HS-5 (cell line): Measurements from ENCODE around the gene RFX4.

Source experiments
- DNase-seq: peaks from one replicate; pipeline ENCODE4 v3.0.0-alpha.2; 2012; ENCODE audit warnings: low read depth

The RFX4 gene

DNA sequence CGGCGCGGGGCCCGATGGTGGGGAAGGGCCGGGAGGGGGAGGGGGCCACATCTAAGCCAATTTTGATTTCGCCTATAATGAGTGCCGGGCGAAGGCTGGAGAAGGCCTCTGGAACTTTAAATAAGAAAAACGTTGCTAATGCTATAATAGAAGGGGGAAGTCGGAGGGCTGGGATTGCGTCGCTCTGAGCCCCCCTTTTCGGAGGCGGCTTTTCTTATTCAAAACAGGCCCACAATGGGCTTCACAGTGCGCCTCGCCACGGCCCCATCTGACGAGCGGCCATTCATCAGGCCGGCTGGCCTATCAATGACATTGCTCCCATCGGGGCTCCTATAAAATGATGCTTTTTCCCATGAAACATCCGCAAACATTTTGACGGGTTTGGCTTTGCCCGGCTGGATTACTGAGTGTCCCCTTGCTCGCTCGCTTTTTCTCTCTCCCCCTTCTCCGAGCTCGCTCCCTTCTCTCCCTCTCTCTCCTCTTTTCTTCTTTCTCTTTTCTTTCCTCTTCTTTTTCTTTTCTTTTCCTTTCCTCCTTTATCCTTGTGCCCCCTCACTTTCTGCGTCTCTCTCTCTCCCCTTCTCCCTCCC lies at the start of gene RFX4:
Gene RFX4, plus strand, starts transcription at position 364 of the 590 bp plus-strand sequence. CDS start 317 bp downstream, outside the sequence.
- no peak for DNase-seq

DNA sequence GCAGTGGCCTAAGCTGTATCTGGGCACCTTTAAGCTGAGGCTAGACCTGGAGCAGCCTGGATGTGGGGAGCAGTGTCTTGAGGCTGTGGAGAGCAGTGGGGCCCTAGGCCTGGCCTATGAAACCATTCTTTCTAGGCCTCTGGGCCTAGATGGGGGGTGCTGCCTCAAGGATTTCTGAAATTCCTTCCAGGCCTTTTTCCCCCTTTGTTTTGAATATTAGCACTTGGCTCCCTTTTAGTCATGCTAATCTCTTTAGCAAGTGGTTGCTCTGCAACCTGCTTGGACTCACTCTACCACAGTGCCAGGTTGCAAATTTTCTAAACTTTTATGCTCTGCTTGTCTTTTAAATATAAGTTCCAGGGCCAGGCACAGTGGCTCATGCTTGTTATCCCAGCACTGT lies 41.6 kb upstream of the RFX4 start:
- DNase-seq, result no peak

DNA sequence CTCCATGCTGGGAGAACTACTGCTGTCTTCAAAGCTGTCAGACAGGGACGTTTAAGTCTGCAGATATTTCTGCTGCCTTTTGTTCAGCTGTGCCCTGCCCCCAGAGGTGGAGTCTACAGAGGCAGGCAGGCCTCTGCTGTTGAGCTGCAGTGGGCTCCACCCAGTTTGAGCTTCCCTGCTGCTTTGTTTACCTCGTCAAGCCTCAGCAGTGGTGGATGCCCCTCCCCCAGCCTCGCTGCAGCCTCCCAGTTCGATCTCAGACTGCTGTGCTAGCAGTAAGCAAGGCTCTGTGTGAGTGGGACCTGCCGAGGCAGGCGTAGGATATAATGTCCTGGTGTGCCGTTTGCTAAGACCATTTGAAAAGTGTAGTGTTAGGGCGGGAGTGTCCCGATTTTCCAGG lies 31.4 kb upstream of the RFX4 start:
- no peak for DNase-seq

DNA sequence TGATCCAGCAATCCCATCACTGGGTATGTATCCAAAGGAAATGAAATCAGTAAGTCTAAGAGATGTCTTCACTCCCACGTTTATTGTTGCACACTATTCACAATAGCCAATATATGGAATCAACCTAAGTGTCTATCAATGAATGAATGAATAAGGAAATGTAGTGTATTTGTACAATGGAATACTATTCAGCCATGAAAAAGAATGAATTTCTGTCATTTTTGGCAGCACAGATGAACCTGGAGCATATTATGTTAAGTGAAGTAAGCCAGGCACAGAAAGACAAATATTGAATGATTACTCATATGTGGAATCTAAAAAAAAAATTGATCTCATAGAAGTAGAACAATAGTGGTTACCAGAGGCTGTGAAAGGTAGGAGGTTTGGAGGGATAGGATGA lies 30.6 kb upstream of the RFX4 start:
- no peak for DNase-seq

DNA sequence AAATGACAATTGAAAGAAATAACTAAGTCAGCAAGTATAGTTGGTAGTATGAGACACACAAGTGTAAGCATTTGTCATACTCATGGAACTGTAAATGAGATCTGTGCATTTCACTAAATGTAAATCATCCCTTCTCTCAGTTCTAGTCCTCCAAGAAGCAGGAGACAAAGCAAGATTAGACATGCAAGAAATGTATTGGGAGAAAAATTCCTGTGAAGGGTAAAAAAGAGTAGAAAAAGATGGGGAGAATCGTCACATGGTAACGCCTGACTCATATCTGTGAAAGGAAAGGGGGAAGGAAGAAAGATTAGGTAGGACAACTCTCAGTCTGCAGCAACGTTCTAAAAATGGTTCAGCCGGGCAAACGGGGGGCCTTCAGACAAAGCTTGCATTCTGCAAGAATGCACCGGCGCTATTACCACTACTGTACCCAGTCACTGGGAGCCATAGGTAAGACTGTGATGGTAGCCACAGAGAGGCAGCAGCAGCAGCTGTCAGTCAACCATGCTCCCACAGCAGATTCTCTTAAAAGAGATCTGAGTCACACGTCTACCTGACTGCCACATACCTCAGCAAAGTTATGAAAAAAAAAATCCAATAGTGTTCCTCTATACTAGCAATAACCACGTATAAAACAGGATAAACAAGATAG lies 18.0 kb upstream of the RFX4 start:
- DNase-seq, result no peak

DNA sequence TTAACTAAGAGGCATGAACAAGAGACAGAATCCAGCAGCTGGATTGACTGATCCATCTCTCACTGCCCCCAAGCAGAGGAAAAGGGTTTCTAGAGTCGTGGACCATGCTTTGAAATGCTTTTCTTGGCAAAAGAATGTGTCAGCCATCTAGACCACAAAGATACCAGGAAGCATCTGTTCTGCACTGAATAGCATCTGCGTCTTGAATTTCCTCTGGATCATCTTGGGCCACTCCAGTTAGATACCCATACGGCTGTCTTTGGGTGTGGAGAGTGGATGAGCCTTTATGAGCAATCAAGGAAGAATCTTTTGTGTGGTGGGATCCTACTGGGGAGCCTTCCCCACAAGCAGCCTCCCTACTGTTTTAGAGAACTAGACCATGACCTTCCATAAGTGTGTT lies 16.0 kb upstream of the RFX4 start:
- no peak for DNase-seq

DNA sequence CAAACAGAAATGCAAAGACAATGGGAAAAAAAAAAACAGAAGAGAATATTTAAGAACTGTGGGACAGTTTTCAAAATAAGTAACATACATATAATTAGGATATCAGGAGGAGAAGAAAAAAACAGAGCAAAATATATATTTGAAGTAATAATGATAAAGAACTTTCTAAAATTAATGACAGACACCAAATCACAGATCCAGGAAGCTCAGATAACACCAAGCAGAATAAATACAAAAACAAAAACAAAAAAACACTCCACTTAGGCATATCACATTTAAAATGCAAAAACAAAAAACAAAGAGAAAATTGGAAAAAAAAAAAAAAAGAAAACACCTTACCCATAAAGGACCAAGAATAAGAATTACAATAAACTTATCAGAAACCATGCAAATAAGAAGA lies 9.6 kb upstream of the RFX4 start:
- no peak for DNase-seq

DNA sequence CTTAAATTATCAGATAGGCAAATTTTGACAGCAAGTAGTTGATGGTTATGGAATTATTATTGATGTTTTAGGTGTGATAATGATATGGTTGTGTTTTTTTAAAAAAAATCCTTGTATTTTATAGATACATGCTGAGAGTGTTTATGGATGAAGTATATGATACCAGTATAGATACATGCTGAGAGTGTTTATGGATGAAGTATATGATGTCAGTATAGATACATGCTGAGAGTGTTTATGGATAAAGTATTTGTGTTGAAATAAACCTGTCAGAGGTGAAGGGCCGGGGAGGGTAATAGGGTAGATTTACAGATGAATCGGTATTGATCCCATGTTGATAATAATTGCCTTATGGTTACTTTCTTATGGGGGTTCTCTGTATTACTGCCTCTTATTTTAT lies 6.0 kb upstream of the RFX4 start:
- no peak for DNase-seq

DNA sequence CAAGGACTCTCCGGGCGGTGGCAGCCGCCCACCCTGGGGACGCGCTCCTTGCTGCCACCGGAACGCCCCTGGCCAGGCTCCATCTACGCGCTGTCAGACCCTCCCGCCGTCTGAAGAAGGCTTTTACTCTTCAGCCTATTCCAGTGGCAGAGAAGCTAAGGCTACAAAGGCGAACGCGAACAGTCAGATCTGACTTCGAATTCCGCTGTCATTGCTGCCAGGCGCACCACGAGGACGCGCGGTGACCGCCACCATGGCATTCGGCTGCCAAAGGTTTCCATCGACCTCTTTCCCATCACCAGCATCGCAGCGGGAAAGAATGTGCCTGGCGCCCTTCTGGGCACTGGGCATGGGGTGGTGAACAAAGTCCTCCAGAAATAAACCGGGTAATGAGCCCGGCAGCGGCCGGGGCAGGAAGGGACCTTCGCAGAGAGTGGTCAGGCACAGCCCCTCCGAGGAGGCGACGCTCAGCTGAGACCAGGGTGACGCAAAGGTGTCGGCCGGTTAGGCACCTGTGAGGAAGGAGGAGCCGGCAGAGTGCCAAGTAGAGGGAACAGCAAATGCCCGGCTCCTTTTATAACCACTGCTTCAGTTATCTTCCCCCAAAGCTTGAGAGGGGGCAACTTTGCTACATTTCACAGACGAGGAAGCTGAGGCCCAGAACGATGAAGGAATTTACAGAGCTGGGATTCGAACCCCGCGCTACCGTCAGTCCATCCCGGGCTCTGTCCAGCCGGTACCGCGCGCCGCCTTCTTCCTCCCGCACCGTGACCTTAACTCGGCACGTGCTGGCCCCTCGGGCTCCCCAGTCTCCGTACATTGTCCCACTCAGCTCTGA lies 1.9 kb upstream of the RFX4 start:
- no peak for DNase-seq

DNA sequence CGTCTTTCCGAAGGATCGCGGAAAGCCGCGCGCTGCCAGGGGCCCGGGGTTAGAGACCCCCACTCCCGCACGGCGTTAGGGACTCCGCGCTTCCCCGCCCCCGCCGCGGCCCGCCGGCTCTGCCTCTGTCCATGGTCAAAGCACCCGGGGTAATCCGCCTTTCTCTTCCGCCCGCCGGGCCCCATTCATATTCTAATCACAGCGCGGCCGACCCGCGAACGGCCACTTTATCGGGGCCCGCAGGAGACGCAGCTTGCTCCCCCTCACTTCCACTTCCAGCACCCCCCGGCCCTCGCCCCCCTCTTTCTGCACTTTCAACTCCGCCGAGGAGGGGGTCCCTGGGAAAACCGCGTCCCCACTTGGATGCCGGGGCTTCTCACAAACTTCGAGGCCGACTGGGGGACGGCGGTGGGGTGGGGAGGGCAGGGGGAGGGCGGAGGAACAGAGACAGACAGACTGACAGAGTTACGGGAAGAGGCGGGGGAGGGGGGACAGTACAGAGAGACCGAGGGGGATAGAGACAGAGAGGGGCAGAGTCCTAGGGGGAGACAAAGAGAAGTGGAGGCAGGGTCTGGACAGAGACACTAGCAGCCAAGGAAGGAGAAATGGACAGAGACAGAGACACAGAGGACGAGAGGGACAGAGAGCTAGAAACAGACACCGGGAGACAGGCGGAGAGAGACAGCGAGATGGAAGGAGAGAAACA lies 1.1 kb upstream of the RFX4 start:
- no peak for DNase-seq

DNA sequence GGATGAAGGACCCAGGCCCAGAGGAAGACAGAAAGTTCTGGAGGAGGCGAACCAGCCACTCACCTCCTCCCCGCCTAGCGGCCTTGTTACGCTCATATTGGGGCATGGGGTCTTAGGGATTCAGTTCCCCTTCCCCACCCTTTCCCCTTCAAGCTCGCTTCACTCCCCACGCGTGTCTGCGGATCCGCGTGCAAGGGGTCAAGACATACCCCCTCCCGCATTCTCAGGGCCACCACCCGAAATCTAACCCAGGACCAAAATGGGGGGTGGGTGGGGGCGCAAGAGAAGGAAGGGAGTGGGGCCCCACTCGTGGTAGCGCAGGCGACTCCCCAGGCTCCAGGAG lies 584 bp upstream of the RFX4 start:
- DNase-seq, result no peak

DNA sequence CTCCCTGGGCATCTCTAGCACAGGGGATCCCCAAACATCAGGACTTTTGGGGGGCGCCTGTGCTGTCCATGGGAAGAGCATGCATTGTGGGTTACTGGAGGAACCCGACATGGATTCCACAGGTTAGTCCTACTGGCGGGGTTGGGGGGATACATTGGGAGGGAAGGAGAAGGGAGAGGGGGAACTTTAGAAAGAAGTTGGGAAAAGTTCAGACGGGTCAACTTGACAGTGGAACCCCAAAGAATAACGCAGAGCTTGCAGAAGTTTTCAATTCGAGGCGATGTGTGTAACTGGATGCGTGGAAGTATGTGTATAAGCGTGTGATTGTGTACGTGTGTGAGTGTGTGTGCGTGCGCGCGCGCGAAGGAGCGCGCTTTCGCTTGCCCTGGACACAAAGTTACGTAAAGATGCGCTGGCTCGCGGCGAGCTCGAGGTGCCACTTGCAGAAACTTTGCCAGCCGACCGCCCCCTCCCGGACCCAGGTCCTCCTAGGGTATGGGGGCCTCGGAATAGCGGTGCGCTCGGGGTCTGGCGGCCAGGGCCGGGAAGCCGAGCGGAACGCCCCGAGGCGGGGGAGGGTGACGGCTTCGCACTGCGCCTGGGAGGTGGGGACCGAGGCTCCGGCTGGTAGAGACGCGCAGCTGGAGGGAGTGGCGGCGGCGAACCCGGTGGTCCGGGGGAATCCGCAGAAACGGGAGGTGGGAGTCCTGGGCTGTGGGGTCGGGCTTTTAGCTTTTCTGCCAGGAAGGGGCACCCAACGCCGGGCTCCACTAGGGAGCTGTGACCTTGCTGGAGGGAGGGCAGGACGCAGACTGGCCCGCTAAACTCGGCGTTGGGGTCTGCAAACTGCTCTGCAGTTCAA lies 669 bp downstream of the RFX4 start:
- no peak for DNase-seq

DNA sequence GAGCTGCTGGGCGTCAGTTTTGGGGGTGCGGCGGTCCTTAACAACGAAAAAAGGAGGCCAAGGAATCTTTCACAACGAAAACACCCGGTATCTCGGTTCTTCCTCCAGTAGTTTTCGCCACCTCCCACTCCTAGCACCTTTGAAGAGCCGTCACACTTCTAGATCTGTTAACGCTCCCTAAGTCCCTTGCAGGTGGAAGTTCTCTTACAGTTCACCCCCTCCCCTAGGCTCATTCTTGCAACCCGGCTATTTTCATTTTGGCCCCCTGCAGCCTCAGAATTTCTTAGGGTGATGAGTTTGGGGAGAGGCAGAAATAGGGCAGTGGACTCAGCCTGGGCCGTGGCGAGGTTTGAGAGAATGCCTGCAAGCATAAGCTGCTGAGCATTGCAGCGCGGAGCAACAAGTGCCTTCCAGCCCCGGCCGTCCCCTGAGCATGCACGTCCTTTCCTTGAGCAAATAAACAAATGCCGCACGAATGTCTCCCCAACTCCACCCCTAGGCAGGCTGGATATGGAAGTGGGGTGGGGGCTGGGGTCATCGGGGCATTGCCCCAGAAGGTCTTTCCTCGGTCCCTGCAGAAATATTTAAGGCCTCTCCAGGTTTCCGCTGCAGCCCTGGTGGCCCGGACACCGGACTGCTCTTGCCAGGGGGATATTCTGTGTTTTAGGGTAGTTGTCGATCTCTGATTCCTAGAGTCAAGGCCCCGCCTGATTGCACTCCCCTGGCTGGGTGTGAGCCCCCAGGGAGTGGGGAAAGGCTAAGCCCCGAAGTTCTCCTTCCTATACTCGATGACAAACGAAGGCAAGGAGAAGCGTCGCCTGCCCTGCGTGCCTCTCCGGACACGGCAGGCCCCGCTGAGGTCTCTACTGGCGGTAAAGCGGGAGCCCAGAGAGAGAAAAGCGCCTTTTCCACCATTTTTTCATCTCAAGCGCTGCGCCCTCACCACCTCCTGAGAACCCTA lies 1.6 kb downstream of the RFX4 start:
- DNase-seq, result no peak

DNA sequence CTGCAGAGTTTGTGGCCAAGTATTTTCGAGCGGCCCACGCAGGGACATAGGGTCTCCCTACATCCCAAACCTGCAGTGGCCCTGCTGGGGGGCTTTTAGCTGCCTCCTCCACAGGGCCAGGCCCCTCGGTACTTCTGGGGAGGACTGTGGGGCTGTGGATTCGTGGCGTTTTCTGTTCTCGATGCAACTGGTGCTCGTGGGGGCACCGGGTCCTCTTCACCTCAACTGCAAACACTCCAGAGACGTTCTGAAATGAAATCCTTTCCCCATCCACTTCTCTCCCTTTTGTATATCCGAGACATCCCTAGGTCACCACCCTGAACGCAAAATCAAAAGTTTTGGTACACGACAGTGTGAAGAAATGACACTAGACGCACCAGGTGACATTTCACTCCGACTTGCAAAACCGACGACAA lies 2.3 kb downstream of the RFX4 start:
- DNase-seq, result no peak

DNA sequence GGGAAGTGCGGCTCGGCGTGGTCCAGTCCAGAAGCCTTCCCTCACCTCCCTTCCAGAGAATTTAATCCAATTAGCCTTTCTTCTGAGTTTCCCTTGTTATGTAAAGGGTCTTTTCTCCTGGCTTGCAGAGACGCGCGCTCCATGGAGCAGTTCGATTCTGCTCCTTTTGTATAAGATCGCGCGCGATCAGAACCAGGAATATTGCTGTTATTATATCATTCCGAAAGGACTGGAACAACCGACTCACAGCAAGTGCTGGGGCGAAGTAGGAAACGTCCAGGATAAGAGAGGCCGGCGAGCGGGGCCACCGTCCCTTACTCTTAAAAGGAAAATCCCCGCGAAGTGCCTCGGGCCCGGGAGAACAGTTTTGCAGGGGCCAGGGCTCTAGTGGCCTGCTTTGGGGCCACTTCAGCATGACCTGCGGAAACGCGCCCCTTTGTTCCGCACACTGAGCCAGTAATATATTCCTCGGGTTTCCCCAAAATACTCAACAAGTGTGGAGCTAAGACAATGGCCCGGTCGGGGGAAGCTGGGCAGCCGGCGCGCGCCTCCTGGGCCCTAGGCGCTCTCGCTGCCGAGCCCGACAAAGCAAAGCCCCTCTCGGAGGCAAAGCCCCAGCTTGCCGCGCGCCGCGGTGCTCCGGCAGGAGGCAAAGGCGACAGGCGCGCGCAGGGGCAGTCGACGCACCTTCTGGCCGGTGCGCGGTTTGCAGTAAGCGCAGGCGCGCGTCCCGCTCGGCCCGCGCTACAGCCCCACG lies 2.9 kb downstream of the RFX4 start:
- DNase-seq, result no peak

DNA sequence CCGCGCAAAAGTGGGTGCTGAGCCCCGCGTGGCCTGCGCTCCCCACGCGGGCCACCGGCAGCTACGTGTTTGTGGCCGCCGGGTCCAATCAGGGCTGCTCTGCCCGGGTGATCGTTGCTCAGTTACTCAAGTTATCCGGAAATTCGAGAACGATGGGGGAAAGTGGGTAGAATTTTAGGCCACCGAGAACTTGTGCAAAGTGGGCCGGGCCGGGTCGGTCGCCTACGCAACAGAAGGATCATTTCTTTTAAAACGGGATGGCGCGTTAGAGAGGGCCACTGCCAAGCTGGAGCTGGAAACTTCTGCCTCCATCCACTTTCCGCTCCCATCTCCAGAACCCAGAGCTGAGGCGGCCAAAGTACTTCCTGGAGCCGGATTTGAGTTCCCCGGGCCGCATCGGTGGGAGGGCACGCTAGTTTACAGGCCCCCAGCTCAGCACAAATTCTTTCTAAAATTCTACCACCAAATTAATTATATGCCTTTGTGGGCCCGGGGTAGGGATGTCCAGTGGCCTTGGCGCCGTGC lies 3.5 kb downstream of the RFX4 start:
- no peak for DNase-seq

DNA sequence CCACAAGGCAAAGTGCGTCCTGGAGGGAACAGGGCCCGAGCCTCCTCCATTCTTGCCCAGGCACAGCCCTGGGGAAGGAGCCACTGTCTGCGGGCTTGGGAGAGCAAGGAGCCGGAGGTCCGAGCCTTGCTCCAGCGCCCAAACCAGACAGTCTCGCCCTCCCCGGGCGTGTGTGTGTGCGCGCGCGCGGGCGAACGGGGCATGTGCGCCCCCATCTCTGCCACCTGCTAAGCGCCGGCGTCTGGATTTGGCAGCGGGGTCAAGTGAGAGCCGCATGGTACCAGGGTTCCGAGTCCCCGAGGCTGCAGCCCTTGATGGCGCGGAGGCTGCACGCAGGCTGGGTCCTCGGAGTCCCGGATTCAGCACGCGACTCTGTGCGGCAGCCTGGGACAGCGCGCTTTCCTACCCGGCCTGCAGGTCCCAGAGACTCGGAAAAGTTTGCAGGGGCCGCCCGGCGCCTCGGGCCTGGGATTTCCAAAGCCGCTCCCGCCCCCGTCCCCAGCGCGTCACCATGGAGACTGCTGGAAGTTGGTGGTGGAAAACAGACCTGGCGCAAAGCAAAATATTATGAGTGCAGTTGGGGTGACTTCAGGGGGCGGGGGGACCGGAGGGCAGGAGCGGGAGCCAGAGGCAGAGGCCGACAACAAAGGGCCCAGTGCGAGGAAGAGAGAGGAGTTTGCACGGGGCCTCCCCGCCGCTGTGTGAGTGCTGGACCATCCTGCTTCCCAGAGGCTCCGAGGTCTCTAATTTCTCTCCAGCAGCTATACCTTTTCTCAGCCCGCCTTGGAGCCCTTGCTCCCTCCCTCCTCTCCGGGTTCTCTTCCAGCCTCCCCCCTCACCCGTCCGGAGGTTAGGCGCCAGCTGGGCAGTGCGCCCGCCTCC lies 4.2 kb downstream of the RFX4 start:
- DNase-seq, result no peak

DNA sequence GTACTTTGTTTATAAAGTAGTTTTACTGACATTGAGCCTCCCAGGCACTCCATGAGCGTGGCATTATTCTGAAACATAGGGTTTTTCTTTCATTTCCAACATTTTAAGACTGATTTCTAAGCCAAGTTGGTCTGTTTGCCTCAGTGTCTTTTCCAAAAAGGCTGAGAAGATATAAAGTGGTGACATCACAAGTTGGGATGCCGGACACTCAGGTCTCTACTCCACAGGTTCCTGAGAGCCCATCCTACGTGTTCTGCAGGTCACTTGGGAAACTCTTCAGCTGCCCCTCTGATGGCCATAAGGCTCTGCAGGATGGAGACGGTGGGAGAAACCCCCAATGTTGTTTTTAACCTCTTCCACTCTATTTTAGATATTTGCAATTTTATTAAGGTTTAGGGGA lies 6.0 kb downstream of the RFX4 start:
- no peak for DNase-seq

DNA sequence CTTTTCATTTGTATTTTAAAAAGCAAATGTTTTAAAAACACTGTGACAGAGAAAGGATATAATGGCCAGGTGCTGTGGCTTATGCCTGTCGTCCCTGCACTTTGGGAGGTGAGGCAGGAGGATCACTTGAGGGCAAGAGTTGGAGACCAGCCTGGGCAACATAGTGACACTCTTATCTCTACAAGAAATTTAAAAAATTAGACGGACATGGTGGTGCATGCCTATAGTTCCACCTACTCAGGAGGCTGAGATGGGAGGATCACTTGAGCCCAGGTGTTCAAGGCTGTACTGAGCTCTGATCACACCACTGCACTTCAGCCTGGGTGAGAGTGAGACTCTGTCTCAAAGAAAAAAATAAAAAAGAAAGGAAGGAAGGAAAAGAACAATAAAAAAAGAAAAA lies 7.8 kb downstream of the RFX4 start:
- no peak for DNase-seq
